GM19351 (cell line): Measurements from ENCODE around the gene PPIP5K2.
A peak's percentile ranks its signal among the peaks of the same experiment; 100 is the strongest.

Experiments used
- ATAC-seq: cut with Tn5 transposase; IDR thresholded peaks from one replicate; pipeline ENCODE4 v1.9.1; 2021; ENCODE audit warnings: mild to moderate bottlenecking, moderate library complexity; ENCODE audit not compliant: unreplicated experiment

PPIP5K2 gene

GRCh38 chr5:103235891-103236290 is 115.8 kb downstream of the PPIP5K2 start:
- no peak for ATAC-seq

- no peak for ATAC-seq
Observed at GRCh38 chr5:103237778-103238177, 117.7 kb downstream of the PPIP5K2 start.

- ATAC-seq = no peak
Observed at GRCh38 chr5:103243665-103244064, 123.6 kb downstream of the PPIP5K2 start.

GRCh38 chr5:103244398-103244797 is 124.3 kb downstream of the PPIP5K2 start:
- peak; percentile 68 for ATAC-seq

GRCh38 chr5:103245761-103246160 is 125.7 kb downstream of the PPIP5K2 start:
- no peak for ATAC-seq

- no peak for ATAC-seq
Observed at GRCh38 chr5:103247118-103247517, 127.0 kb downstream of the PPIP5K2 start.

- ATAC-seq = no peak
Observed at GRCh38 chr5:103249068-103249467, 129.0 kb downstream of the PPIP5K2 start.

- no peak for ATAC-seq
Observed at GRCh38 chr5:103254921-103255320, 134.8 kb downstream of the PPIP5K2 start.

- no peak for ATAC-seq
Observed at GRCh38 chr5:103255691-103256090, 135.6 kb downstream of the PPIP5K2 start.

GRCh38 chr5:103256178-103256577 is 136.1 kb downstream of the PPIP5K2 start:
- no peak for ATAC-seq

GRCh38 chr5:103258368-103258956 is 138.4 kb downstream of the PPIP5K2 start, which contains the start of gene MACIR:
MACIR (plus strand) TSS chr5:103258763; CDS start chr5:103275920, 17,157 bp downstream.
- peak; percentile 73 for ATAC-seq

GRCh38 chr5:103258957-103259704 is 139.0 kb downstream of the PPIP5K2 start:
- ATAC-seq = peak; percentile 35

- ATAC-seq = no peak
Observed at GRCh38 chr5:103259705-103260355, 139.7 kb downstream of the PPIP5K2 start.

- ATAC-seq = peak; percentile 38
Observed at GRCh38 chr5:103260951-103261350, 140.8 kb downstream of the PPIP5K2 start.
